Mesenchymal stem cell (in vitro differentiated cells and primary cell): Measurements from ENCODE around the gene RPA1.
A peak's percentile ranks its signal among the peaks of the same experiment; 100 is the strongest.

Experiments used
- DNase-seq: peaks from one replicate; pipeline ENCODE4 v3.0.0-alpha.2; 2013
- H2AFZ ChIP-seq: one replicate; pipeline ENCODE4 v1.6.1; 2013; ENCODE audit warnings: low read depth, mild to moderate bottlenecking, control low read depth, inconsistent platforms, low read length, moderate library complexity
- H2AK5ac ChIP-seq: 2 replicates; pipeline ENCODE4 v1.6.1; 2013; ENCODE audit warnings: low read length, moderate library complexity, mild to moderate bottlenecking, inconsistent platforms; ENCODE audit not compliant: severe bottlenecking
- H2BK120ac ChIP-seq: one replicate; pipeline ENCODE4 v1.6.1; 2013; ENCODE audit warnings: low read depth, mild to moderate bottlenecking, inconsistent platforms, low read length, moderate library complexity
- H2BK12ac ChIP-seq, 2 experiments: one replicate each; pipeline ENCODE4 v1.6.1; 2013; ENCODE audit warnings: inconsistent platforms in 2 of 2, low read length in 2 of 2, mild to moderate bottlenecking in 2 of 2, moderate library complexity in 2 of 2, control low read depth in 1 of 2
- H2BK15ac ChIP-seq: one replicate; pipeline ENCODE4 v1.6.1; 2013; ENCODE audit warnings: mild to moderate bottlenecking, low read depth, inconsistent platforms; ENCODE audit not compliant: poor library complexity, severe bottlenecking
- H2BK5ac ChIP-seq: 2 replicates; pipeline ENCODE4 v1.6.1; 2013; ENCODE audit warnings: low read depth, mild to moderate bottlenecking, low read length, control low read depth, inconsistent platforms; ENCODE audit not compliant: poor library complexity, severe bottlenecking
- H3K14ac ChIP-seq, 2 experiments: one replicate each; pipeline ENCODE4 v1.6.1; 2013; ENCODE audit warnings: inconsistent platforms in 2 of 2, low read length in 2 of 2, control low read depth in 1 of 2, mild to moderate bottlenecking in 1 of 2, moderate library complexity in 1 of 2
- H3K18ac ChIP-seq, 2 experiments: one replicate each; pipeline ENCODE4 v1.6.1; 2013; ENCODE audit warnings: inconsistent platforms in 2 of 2, low read length in 2 of 2, control low read depth in 1 of 2, low read depth in 1 of 2, mild to moderate bottlenecking in 1 of 2
- H3K23ac ChIP-seq, 2 experiments: one replicate each; pipeline ENCODE4 v1.6.1; 2013; ENCODE audit warnings: inconsistent platforms in 2 of 2, low read length in 2 of 2, mild to moderate bottlenecking in 2 of 2, moderate library complexity in 2 of 2, control low read depth in 1 of 2
- H3K27ac ChIP-seq: 2 replicates; pipeline ENCODE4 v1.5.1; 2013; ENCODE audit warnings: mild to moderate bottlenecking, moderate library complexity, low read length, control low read depth, inconsistent platforms; ENCODE audit not compliant: poor library complexity, severe bottlenecking
- H3K27me3 ChIP-seq, 2 experiments: 2 replicates each; pipeline versions ENCODE4 v1.6.1 to v1.7.0; 2013; ENCODE audit warnings: low read length in 2 of 2, mild to moderate bottlenecking in 2 of 2, moderate library complexity in 2 of 2, control low read depth in 1 of 2, inconsistent platforms in 1 of 2; ENCODE audit not compliant: control insufficient read depth in 1 of 2, insufficient read depth in 1 of 2
- H3K36me3 ChIP-seq, 2 experiments: 2 replicates each; pipeline versions ENCODE4 v1.6.1 to v1.7.0; 2013; ENCODE audit warnings: low read length in 2 of 2, control low read depth in 1 of 2, inconsistent platforms in 1 of 2, low read depth in 1 of 2, mild to moderate bottlenecking in 1 of 2; ENCODE audit not compliant: insufficient read depth in 2 of 2, control insufficient read depth in 1 of 2
- H3K4ac ChIP-seq, 2 experiments: one replicate each; pipeline ENCODE4 v1.6.1; 2013; ENCODE audit warnings: inconsistent platforms in 2 of 2, low read length in 2 of 2, mild to moderate bottlenecking in 2 of 2, moderate library complexity in 2 of 2, control low read depth in 1 of 2, low read depth in 1 of 2
- H3K4me1 ChIP-seq: 2 replicates; pipeline ENCODE4 v1.6.1; 2013; ENCODE audit warnings: low read depth, low read length, control low read depth; ENCODE audit not compliant: control insufficient read depth, insufficient read depth
- H3K4me2 ChIP-seq: 2 replicates; pipeline ENCODE4 v1.6.1; 2013; ENCODE audit warnings: low read length, mild to moderate bottlenecking, inconsistent platforms; ENCODE audit not compliant: poor library complexity, severe bottlenecking
- H3K4me3 ChIP-seq, 2 experiments: 2 replicates each; pipeline versions ENCODE4 v1.5.1 to v1.7.0; 2013; ENCODE audit warnings: low read length in 2 of 2, mild to moderate bottlenecking in 2 of 2, control low read depth in 1 of 2, low read depth in 1 of 2; ENCODE audit not compliant: insufficient read depth in 1 of 2
- H3K79me1 ChIP-seq: replicated peaks from 2 replicates; pipeline ENCODE4 v1.6.1; 2013; ENCODE audit warnings: mild to moderate bottlenecking, control low read depth, low read length, inconsistent platforms; ENCODE audit not compliant: poor library complexity, severe bottlenecking
- H3K9ac ChIP-seq: 2 replicates; pipeline ENCODE4 v1.7.0; 2013; ENCODE audit warnings: mild to moderate bottlenecking, low read length, moderate library complexity
- H3K9me3 ChIP-seq: 2 replicates; pipeline ENCODE4 v1.7.0; 2013; ENCODE audit warnings: mild to moderate bottlenecking, low read length; ENCODE audit not compliant: control insufficient read depth
- H4K8ac ChIP-seq: one replicate; pipeline ENCODE4 v1.6.1; 2013; ENCODE audit warnings: inconsistent platforms, mild to moderate bottlenecking, low read length, moderate library complexity
- H4K91ac ChIP-seq: one replicate; pipeline ENCODE4 v1.6.1; 2013; ENCODE audit warnings: mild to moderate bottlenecking, low read length, inconsistent platforms
- WGBS: methylation state at CpG from one replicate; pipeline ENCODE4 v1.1.7; 2013; ENCODE audit warnings: mixed read lengths; 5-methylcytosine and 5-hydroxymethylcytosine counted together

Gene RPA1

GRCh38 chr17:1942666-1943435 lies 113.0 kb downstream of the RPA1 start:
- no peak overlapping the region for H2BK15ac ChIP-seq
- no peak overlapping the region for H2BK12ac ChIP-seq
- no peak overlapping the region for H3K18ac ChIP-seq
- H3K23ac ChIP-seq, result no peak overlapping the region
- H2BK5ac ChIP-seq, result no peak overlapping the region
- H2BK120ac ChIP-seq, result no peak overlapping the region
- H3K4ac ChIP-seq, result no peak overlapping the region
- no peaks in the 10 kb centered on the region for H3K79me1 ChIP-seq
- no peak overlapping the region for H3K4me3 ChIP-seq
- H4K8ac ChIP-seq, result no peak overlapping the region
- no peak overlapping the region for H2AFZ ChIP-seq
- H3K9me3 ChIP-seq, result no peaks in the 10 kb centered on the region
- peak overlapping the region in 1 of 2 experiments; percentile 68 for H3K14ac ChIP-seq
- H3K36me3 ChIP-seq, result no peaks in the 10 kb centered on the region
- no peak overlapping the region for H2AK5ac ChIP-seq
- no peak overlapping the region for H3K27ac ChIP-seq
- no peak for DNase-seq
- no peak overlapping the region for H3K9ac ChIP-seq
- 83% methylated on average over 19 of the region's 21 CpGs for WGBS
- H3K27me3 ChIP-seq, result peaks cover 9 to 32% of the 10 kb centered on the region in 2 experiments
- H3K4me2 ChIP-seq, result no peak overlapping the region
- no peak overlapping the region for H4K91ac ChIP-seq
- H3K4me1 ChIP-seq, result peaks cover 11% of the 10 kb centered on the region

DNA sequence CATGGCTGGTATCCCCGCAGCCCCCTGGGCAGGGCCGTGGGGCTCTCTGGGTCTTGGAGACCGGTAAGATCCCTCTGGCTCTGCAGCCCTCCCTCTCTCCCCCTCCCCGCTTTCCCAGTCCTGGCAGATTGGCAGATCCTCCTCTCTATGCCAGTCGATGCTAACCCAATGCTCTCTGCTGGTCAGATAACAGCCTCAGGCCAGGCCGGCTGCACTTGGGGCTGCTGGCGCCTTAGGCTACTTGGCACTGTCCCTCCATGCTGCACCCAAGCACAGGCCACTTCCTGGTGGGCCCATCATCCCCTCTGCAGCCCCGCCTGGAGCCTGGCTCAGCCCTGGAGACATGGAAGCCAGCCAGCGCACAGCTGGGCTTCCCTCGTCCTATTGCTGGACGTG lies 113.6 kb downstream of the RPA1 start:
- Histone ChIP-seq H3K4ac (no peak overlapping the region), H2BK5ac (no peak overlapping the region), H3K23ac (no peak overlapping the region), H3K36me3 (no peaks in the 10 kb centered on the region), H3K9ac (no peak overlapping the region), H2BK120ac (no peak overlapping the region), H3K4me3 (no peak overlapping the region), H2BK12ac (no peak overlapping the region), H4K91ac (no peak overlapping the region), H3K18ac (no peak overlapping the region), H4K8ac (no peak overlapping the region), H3K9me3 (no peaks in the 10 kb centered on the region), H3K27ac (no peak overlapping the region), H3K14ac (no peak overlapping the region), H3K4me1 (peaks cover 13% of the 10 kb centered on the region), H3K79me1 (no peaks in the 10 kb centered on the region), H3K27me3 (peaks cover 9 to 36% of the 10 kb centered on the region in 2 experiments), H2BK15ac (no peak overlapping the region), H2AK5ac (no peak overlapping the region), H2AFZ (peak overlapping the region; percentile 47), H3K4me2 (no peak overlapping the region)
- no peak for DNase-seq
- 94% methylated on average over 11 of the region's 11 CpGs for WGBS

DNA sequence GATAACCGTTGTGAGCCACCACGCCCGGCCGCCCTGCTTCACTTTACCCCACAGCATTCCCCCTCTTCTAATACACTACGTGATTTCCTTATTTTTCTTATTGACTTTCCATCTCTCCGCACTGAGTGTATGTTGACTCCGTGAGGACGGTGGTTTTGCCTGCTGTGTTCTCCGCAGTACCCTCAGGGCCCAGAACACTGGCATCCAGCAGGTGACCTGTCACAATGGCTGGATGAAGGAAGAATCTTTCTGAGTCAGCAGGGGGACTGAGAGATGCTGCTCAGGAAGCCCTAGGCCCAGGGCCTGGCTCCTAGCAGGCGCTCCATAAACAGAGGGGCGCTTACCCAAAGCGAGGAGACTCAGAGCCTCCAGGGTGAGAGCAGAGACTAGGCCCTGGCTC lies 115.8 kb downstream of the RPA1 start:
- no peaks in the 10 kb centered on the region for H3K9me3 ChIP-seq
- no peak overlapping the region for H2BK5ac ChIP-seq
- no peaks in the 10 kb centered on the region for H3K79me1 ChIP-seq
- no peak overlapping the region for H3K23ac ChIP-seq
- H2AFZ ChIP-seq, result no peak overlapping the region
- H3K36me3 ChIP-seq, result no peaks in the 10 kb centered on the region
- no peak overlapping the region for H2BK15ac ChIP-seq
- no peak overlapping the region for H3K18ac ChIP-seq
- no peak overlapping the region for H3K14ac ChIP-seq
- no peak overlapping the region for H3K4ac ChIP-seq
- H4K8ac ChIP-seq, result no peak overlapping the region
- H3K4me2 ChIP-seq, result no peak overlapping the region
- no peak overlapping the region for H4K91ac ChIP-seq
- H2BK120ac ChIP-seq, result no peak overlapping the region
- no peak for DNase-seq
- H2BK12ac ChIP-seq, result no peak overlapping the region
- H3K27me3 ChIP-seq, result peaks cover 8 to 36% of the 10 kb centered on the region in 2 experiments
- no peak overlapping the region for H2AK5ac ChIP-seq
- H3K4me3 ChIP-seq, result no peak overlapping the region
- H3K9ac ChIP-seq, result no peak overlapping the region
- H3K4me1 ChIP-seq, result peaks cover 10% of the 10 kb centered on the region
- 97% methylated on average over 12 of the region's 12 CpGs for WGBS
- no peak overlapping the region for H3K27ac ChIP-seq

DNA sequence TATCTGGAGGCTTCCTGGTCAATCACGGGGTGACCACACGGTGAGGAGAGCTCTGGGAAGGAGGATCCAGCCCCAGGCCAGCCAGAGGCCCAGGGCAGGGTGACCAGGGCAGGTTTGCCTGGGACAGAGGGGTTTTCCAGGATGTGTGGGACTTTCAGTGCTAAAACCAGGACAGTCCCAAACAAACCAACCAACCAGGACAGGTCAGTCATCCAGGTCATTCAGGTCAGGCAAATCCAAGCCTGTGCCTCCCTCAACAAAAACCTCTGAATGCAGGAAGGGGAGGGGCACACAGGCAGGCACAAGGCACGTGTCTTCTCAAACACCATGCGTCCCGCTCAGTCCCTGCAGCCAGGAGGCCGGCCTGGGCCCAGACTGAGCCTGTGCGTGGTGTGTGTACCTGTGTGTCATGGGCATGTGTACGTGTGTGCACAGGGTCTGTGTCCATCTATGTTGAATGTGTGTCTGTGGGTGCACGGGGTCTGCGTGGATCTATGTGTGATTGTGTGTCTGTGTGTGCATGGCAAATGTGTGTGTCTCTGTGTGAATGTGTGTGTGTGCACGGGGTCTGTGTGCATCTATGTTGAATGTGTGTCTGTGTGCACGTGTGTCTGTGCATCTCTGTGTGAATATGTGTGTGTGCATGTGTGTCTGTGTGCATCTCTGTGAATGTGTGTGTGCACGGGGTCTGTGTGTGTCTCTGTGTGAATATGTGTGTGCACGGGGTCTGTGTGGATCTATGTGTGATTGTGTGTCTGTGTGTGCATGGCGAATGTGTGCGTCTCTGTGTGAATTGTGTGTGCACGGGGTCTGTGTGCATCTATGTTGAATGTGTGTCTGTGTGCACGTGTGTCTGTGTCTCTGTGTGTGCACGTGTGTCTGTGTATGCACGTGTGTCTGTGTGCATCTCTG lies 116.5 kb downstream of the RPA1 start:
- Histone ChIP-seq H2BK12ac (no peak overlapping the region), H3K9me3 (no peaks in the 10 kb centered on the region), H3K36me3 (no peaks in the 10 kb centered on the region), H3K4me2 (no peak overlapping the region), H2AFZ (no peak overlapping the region), H3K79me1 (no peaks in the 10 kb centered on the region), H3K23ac (peak overlapping the region in 1 of 2 experiments; percentile 9), H3K18ac (no peak overlapping the region), H3K14ac (peak overlapping the region in 1 of 2 experiments; percentile 53), H2BK120ac (no peak overlapping the region), H3K27me3 (peaks cover 3 to 29% of the 10 kb centered on the region in 2 experiments), H4K91ac (no peak overlapping the region), H2BK5ac (no peak overlapping the region), H3K9ac (no peak overlapping the region), H3K4ac (no peak overlapping the region), H3K4me1 (peaks cover 10% of the 10 kb centered on the region), H3K4me3 (no peak overlapping the region), H3K27ac (no peak overlapping the region), H4K8ac (no peak overlapping the region), H2BK15ac (no peak overlapping the region), H2AK5ac (no peak overlapping the region)
- WGBS, result 85% methylated on average over 18 of the region's 20 CpGs
- DNase-seq, result no peak
